MCF 10A (cell line): ENCODE measurements around the gene HAGHL. TPM values are rescaled to one million over a fixed set of nuclear protein-coding genes. Genes with fewer than 3 reads are reported as not detected.

Source experiments
- BruUV-seq: library from RNA; stranded (reverse); fragments of 400-500 nt; replicated peaks from 2 replicates; lab custom pipeline; 2021; lab: Mats Ljungman, UMichigan
- CTCF ChIA-PET: fragments of 300-600 bp; sonication (Branson Sonifier 250); formaldehyde crosslinking; extraction: SDS; loops from one replicate; lab custom pipeline; 2021; ENCODE audit warnings: antibody characterized with exemption, inconsistent platforms; lab: Yijun Ruan, JAX
- POLR2A ChIA-PET: fragments of 300-600, 350-650 bp; sonication (Branson Sonifier 250); formaldehyde crosslinking; extraction: SDS; loops from one replicate; lab custom pipeline; 2020; ENCODE audit warnings: antibody characterized with exemption, inconsistent platforms; lab: Yijun Ruan, JAX
- DNase-seq: peaks from one replicate; pipeline ENCODE4 v3.0.0-alpha.2; 2018; ENCODE audit not compliant: unreplicated experiment
- H3K27ac Mint-ChIP-seq: one replicate; pipeline ENCODE4 v1.8.0; 2022; ENCODE audit warnings: mild to moderate bottlenecking, low read depth, mixed read lengths; ENCODE audit not compliant: unreplicated experiment
- H3K27me3 Mint-ChIP-seq: one replicate; pipeline ENCODE4 v1.8.0; 2022; ENCODE audit warnings: mixed read lengths; ENCODE audit not compliant: insufficient read depth, unreplicated experiment
- H3K36me3 Mint-ChIP-seq: one replicate; pipeline ENCODE4 v1.8.0; 2022; ENCODE audit warnings: mild to moderate bottlenecking, moderate library complexity, mixed read lengths; ENCODE audit not compliant: insufficient read depth, unreplicated experiment
- H3K4me1 Mint-ChIP-seq: one replicate; pipeline ENCODE4 v1.8.0; 2022; ENCODE audit warnings: mixed read lengths; ENCODE audit not compliant: insufficient read depth, unreplicated experiment
- H3K4me3 Mint-ChIP-seq: one replicate; pipeline ENCODE4 v1.8.0; 2022; ENCODE audit warnings: mild to moderate bottlenecking, moderate library complexity, mixed read lengths; ENCODE audit not compliant: unreplicated experiment
- H3K9me3 Mint-ChIP-seq: one replicate; pipeline ENCODE4 v1.8.0; 2022; ENCODE audit warnings: mixed read lengths; ENCODE audit not compliant: unreplicated experiment
- intact Hi-C: fragments of 100-400 bp; cut with micrococcal nuclease; formaldehyde crosslinking; loops from 2 replicates; pipeline ENCODE4 v1.14.1; 2022
- total RNA-seq: library from RNA; stranded (reverse); gene quantifications from 2 replicates; pipeline ENCODE4 v1.2.3, GENCODE V29; 2022
- TF ChIP-seq, protein P1 (sequence below): fragments of 200-600 bp; IDR thresholded peaks from one replicate; pipeline ENCODE4 v1.8.0; 2022; ENCODE audit warnings: antibody characterized with exemption, mild to moderate bottlenecking; ENCODE audit not compliant: unreplicated experiment

The HAGHL gene
- total RNA-seq, 1 experiment from 2014 or later, result 24.5 TPM

- Mint-ChIP-seq H3K4me3 (no peak overlapping the region), H3K27ac (no peak overlapping the region)
- intact Hi-C loops, result no loop called here
These were observed 9.3 kb upstream of the HAGHL start for GRCh38 chr16:717450-718245.

GRCh38 chr16:718389-718788, 8.5 kb upstream of the HAGHL start:
- intact Hi-C loops, result no loop called here
- Mint-ChIP-seq H3K9me3 (no peaks in the 10 kb centered on the region), H3K4me3 (peak overlapping the region; percentile 78), H3K27ac (no peak overlapping the region), H3K36me3 (peaks cover 34% of the 10 kb centered on the region), H3K4me1 (peaks cover 9% of the 10 kb centered on the region), H3K27me3 (no peaks in the 10 kb centered on the region)
- POLR2A ChIA-PET, result interaction anchor here (2.0 to 2.2 kb wide), 2 partner anchors 9 to 67 kb away, joined by 5 to 9 read pairs; partner anchors contain the start of gene HAGHL
- CTCF ChIA-PET, result interaction anchor here (0.7 to 2.4 kb wide), 3 partner anchors 8 to 255 kb away, joined by 3 to 11 read pairs (median 4); no protein-coding TSS in a partner anchor
- no peak for DNase-seq
- TF ChIP-seq, protein P1, sequence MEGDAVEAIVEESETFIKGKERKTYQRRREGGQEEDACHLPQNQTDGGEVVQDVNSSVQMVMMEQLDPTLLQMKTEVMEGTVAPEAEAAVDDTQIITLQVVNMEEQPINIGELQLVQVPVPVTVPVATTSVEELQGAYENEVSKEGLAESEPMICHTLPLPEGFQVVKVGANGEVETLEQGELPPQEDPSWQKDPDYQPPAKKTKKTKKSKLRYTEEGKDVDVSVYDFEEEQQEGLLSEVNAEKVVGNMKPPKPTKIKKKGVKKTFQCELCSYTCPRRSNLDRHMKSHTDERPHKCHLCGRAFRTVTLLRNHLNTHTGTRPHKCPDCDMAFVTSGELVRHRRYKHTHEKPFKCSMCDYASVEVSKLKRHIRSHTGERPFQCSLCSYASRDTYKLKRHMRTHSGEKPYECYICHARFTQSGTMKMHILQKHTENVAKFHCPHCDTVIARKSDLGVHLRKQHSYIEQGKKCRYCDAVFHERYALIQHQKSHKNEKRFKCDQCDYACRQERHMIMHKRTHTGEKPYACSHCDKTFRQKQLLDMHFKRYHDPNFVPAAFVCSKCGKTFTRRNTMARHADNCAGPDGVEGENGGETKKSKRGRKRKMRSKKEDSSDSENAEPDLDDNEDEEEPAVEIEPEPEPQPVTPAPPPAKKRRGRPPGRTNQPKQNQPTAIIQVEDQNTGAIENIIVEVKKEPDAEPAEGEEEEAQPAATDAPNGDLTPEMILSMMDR, result no peak
- no TSS peak for BruUV-seq

More at GRCh38 chr16:717450-718245, 9.3 kb upstream of the HAGHL start:
- Mint-ChIP-seq H3K9me3 (no peaks in the 10 kb centered on the region), H3K4me1 (peaks cover 12% of the 10 kb centered on the region), H3K27me3 (no peaks in the 10 kb centered on the region), H3K36me3 (peaks cover 26% of the 10 kb centered on the region)
- TF ChIP-seq, protein P1, result no peak
- ChIA-PET CTCF (interaction anchor here (0.6 to 2.0 kb wide), 4 partner anchors 10 to 256 kb away, joined by 3 to 5 read pairs (median 4); no protein-coding TSS in a partner anchor), POLR2A (interaction anchor here (2.2 to 8.8 kb wide), 2 partner anchors 7 to 42 kb away, joined by 4 to 124 read pairs; partner anchors contain the start of genes ANTKMT, CCDC78, HAGHL and RHBDL1)
- DNase-seq, result no peak
- BruUV-seq, result no TSS peak

GRCh38 chr16:718922-719321, 8.0 kb upstream of the HAGHL start:
- Mint-ChIP-seq H3K27ac (peak overlapping the region; percentile 12), H3K36me3 (peaks cover 36% of the 10 kb centered on the region), H3K27me3 (no peaks in the 10 kb centered on the region), H3K9me3 (no peaks in the 10 kb centered on the region), H3K4me3 (peak overlapping the region; percentile 78), H3K4me1 (peaks cover 9% of the 10 kb centered on the region)
- no TSS peak for BruUV-seq
- intact Hi-C loops, result no loop called here
- ChIA-PET POLR2A (interaction anchor here (0.6 to 4.7 kb wide), 8 partner anchors 9 to 128 kb away, joined by 4 to 26 read pairs (median 22); partner anchors contain the start of genes CIAO3, HAGHL and WDR24), CTCF (interaction anchor here (1.1 to 2.4 kb wide), 3 partner anchors 9 to 336 kb away, joined by 4 to 11 read pairs (median 4); no protein-coding TSS in a partner anchor)
- no peak for DNase-seq
- TF ChIP-seq, protein P1, result no peak
